DMS53 treated with DMSO at 0.1 percent for 48 hours (cell line): Measurements from ENCODE around the gene CDH4.

Experiments used
- DNase-seq: peaks from one replicate; lab custom pipeline; 2025; ENCODE audit not compliant: unreplicated experiment; lab: John Stamatoyannopoulos, UW

CDH4 gene

GRCh38 chr20:61513124-61514017 is 261.3 kb downstream of the CDH4 start:
- DNase-seq, result no peak

GRCh38 chr20:61514018-61514365 is 261.9 kb downstream of the CDH4 start:
- no peak for DNase-seq

GRCh38 chr20:61514396-61514795 is 262.3 kb downstream of the CDH4 start:
- DNase-seq, result no peak

- no peak for DNase-seq
These were observed 262.9 kb downstream of the CDH4 start for GRCh38 chr20:61514805-61515505.

GRCh38 chr20:61515922-61516321 is 263.9 kb downstream of the CDH4 start:
- DNase-seq, result no peak

- no peak for DNase-seq
These were observed 264.5 kb downstream of the CDH4 start for GRCh38 chr20:61516346-61517208.

GRCh38 chr20:61517419-61517818 is 265.4 kb downstream of the CDH4 start:
- DNase-seq, result no peak

GRCh38 chr20:61518424-61518951 is 266.4 kb downstream of the CDH4 start:
- DNase-seq, result no peak

- DNase-seq, result no peak
These were observed 267.4 kb downstream of the CDH4 start for GRCh38 chr20:61519488-61519887.

GRCh38 chr20:61520076-61520892 is 268.2 kb downstream of the CDH4 start:
- DNase-seq, result no peak

GRCh38 chr20:61520893-61521460 is 268.9 kb downstream of the CDH4 start:
- no peak for DNase-seq

- DNase-seq, result no peak
These were observed 269.8 kb downstream of the CDH4 start for GRCh38 chr20:61521687-61522420.

- no peak for DNase-seq
These were observed 270.5 kb downstream of the CDH4 start for GRCh38 chr20:61522498-61523090.

GRCh38 chr20:61523145-61523544 is 271.1 kb downstream of the CDH4 start:
- DNase-seq, result no peak

- DNase-seq, result no peak
These were observed 273.0 kb downstream of the CDH4 start for GRCh38 chr20:61524951-61525666.

- no peak for DNase-seq
These were observed 273.8 kb downstream of the CDH4 start for GRCh38 chr20:61525781-61526431.

- DNase-seq, result no peak
These were observed 274.8 kb downstream of the CDH4 start for GRCh38 chr20:61526907-61527306.

- DNase-seq, result no peak
These were observed 275.6 kb downstream of the CDH4 start for GRCh38 chr20:61527626-61528025.
